Measurements from ENCODE around the gene FAM83E.
A peak's percentile ranks its signal among the peaks of the same experiment; 100 is the strongest.
"Not testable (repeated sequence)": the region's sequence is repeated elsewhere in the genome, so short reads cannot be mapped to it uniquely, and the experiment has no call there.

The FAM83E gene

DNA sequence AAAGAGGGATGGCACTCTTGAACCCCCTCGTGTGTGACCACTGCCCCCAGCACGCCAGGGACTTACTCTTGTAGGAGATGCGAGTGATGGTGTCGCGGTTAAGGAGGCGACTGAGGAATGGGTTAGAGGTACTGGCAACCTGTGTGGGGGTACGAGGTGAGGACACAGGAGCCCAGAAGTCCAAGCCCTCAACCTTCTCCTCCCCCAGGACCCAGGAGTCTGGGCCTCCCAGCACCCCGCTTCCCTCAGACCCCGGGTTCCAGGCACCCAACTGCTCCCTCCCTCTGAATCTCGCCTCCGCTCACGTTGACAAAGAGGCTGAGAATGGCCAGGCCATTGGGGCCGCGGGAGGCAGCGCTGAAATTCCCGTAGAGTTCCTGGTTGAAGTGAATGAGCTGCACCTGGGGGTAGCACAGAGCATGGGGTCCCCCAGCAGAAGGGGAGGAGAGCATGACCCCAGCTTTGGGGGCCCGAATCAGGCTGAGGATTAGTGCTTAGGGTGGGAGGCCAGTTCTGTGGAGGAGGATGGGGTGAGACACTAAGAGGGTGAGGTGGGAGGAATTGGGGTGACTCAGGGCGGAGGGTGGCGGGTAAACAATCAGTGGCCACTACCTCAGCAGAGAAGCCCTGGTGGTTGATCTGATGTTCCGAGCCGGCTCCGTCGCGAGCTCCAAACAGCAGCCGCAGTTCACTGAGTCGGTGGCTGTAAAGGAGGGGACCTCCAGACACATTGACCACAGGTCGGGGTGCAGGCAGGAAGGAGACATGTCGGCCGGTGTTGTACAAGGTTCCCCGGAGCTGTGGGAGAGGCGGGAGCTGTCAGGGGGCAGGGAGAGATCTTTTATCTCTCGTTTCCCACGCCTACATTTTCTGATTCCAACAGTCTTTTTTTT lies 24.9 kb upstream of the FAM83E start:
- peak; percentile 37 for DNase-seq

GRCh38 chr19:48638831-48639381 lies 24.0 kb upstream of the FAM83E start:
- peak; percentile 27 for DNase-seq

GRCh38 chr19:48637948-48638830 lies 23.3 kb upstream of the FAM83E start:
- DNase-seq = peak; percentile 73

DNA sequence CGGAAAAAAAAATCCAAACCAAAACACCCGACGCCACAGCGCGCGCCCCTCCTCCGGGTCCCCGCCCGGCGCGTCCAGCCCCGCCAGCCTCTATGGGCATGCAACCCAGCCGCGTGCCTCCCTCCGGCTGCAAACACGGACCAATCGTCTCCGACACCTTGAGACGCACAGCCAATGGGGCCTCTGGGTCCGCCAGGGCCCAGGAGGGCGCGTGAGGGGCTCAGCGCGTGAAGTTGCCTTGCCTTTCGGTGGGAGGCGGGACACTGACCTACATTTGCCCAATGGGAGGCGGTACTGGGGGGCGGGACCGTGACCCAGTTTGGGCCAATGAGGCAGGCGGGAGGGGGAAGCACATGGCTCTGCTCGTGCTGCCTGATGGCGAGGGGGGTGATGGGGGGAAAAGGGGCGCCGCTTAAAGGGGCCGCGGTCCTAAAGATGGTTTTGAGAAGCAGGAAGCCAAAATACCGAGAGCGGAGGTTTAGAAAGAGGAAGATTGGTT lies 22.6 kb upstream of the FAM83E start:
- peak; percentile 99 for DNase-seq

- DNase-seq = peak; percentile 52
These were observed 22.1 kb upstream of the FAM83E start, which contains the start of gene DBP for GRCh38 chr19:48636859-48637448. Gene DBP, minus strand, starts transcription at chr19:48637379. Its CDS starts 385 bp downstream, at chr19:48636994.

DNA sequence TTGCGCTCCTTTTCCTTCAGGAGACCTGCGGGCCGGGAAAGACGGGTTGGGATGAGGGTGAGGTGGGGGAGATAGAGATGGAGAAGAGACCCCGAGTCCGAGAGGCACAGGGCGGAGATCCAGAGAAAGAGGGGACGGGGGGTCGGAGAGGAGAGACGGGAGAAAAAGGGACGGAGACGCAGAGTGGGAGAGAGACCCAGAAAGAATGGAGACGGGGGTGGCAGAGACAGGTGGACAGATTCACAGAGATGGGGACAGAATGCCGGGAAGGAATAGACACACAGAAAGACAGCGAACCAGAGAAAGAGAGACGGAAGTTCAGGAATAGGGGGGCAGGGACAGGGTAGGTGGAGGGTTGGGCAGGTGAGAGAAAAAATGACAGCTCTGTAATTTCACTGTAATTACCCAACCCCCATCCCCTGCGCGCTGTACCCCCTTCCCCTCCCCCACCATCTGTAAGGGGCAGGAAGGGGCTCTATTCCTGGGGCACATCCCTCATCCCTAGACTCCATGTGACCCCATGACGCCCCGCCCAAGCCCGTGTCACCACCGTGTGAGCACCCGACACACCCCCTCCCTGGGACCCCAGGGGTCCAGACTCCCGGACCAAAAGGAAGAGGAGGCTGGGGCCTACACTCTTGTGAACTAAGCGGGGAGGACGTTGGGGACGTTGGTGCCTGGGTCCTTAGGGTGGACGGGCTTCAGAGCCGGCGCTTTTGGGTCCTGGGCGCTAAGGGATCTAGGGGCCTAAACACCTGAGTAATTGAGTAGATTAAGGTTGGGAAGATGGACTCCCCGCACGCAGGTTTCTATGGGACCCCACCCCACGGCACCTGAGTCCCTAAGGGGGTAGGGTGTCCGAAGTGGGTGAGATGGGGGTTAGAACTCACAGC lies 21.3 kb upstream of the FAM83E start:
- DNase-seq = peak; percentile 38

DNA sequence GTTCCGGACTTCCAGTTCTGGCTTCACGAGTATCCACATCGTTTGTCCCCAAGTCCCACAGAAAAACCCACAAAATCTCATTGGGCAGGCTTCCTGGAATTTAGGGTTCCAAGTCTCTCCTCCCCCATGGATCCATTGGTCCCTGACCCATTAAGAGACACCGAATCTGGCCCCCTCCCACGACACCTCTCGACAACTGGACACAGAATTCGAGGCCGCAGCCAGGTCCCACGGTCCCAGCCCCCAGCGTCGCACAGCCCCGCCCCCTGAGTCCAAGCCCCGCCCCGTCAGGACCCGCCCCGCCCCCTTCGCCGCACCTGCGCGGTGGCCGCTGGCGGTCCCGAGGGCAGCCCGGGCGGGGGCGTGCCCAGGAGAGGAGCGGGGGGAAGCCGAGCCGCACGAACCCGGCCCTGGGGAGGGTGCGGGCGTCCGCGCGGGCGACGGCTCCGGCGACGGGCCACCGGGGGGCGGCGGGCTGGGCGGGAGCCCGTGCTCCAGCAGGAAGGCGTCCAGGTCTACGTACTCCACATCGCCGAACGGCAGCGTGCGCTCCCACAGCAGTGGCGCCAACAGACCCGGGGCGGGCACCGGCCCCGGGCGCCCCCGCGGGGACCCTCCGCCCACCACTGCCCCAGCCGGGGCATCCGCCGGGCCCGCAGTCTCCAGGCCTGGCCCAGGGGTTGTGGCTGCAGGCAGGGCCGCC lies 20.5 kb upstream of the FAM83E start:
- peak; percentile 73 for DNase-seq

GRCh38 chr19:48634424-48635262 lies 19.8 kb upstream of the FAM83E start:
- peak; percentile 91 for DNase-seq

GRCh38 chr19:48634036-48634342 lies 19.1 kb upstream of the FAM83E start:
- no peak for DNase-seq

GRCh38 chr19:48633148-48634035 lies 18.5 kb upstream of the FAM83E start:
- no peak for DNase-seq

DNA sequence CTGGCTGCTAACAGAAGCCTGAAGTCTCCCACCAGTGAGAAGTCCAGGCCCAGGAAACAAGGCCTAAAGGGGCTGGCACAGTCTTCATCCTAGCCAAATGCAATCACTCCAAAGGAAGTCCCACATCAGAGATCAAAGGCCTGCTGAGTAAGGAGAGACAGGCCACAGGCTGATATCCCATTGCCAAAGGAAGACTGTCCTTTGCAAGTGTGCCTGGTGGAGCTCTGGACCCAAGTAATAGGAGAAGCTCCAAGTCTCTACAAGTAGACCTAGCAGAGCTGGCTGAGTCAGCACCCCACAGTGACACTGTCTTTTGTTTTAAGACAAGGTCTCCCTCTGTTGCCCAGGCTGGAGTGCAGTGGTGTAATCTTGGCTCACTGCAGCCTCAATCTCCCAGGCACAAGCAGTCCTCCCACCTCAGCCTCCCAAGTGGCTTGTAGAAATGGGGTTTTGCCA lies 17.8 kb upstream of the FAM83E start:
- DNase-seq = no peak

- not testable (repeated sequence) for DNase-seq
These were observed 17.4 kb upstream of the FAM83E start for GRCh38 chr19:48632286-48632685.

- DNase-seq = no peak
These were observed 16.3 kb upstream of the FAM83E start for GRCh38 chr19:48631225-48631624.

- no peak for DNase-seq
These were observed 15.6 kb upstream of the FAM83E start for GRCh38 chr19:48630296-48631063.

DNA sequence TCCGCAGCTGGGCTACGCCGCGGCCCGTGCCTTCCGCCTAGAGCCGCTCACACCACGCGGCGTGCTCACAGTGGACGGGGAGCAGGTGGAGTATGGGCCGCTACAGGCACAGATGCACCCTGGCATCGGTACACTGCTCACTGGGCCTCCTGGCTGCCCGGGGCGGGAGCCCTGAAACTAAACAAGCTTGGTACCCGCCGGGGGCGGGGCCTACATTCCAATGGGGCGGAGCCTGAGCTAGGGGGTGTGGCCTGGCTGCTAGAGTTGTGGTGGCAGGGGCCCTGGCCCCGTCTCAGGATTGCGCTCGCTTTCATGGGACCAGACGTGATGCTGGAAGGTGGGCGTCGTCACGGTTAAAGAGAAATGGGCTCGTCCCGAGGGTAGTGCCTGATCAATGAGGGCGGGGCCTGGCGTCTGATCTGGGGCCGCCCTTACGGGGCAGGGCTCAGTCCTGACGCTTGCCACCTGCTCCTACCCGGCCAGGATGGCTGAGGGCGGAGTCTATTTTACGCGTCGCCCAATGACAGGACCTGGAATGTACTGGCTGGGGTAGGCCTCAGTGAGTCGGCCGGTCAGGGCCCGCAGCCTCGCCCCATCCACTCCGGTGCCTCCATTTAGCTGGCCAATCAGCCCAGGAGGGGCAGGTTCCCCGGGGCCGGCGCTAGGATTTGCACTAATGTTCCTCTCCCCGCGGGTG lies 14.9 kb upstream of the FAM83E start:
- peak; percentile 24 for DNase-seq

DNA sequence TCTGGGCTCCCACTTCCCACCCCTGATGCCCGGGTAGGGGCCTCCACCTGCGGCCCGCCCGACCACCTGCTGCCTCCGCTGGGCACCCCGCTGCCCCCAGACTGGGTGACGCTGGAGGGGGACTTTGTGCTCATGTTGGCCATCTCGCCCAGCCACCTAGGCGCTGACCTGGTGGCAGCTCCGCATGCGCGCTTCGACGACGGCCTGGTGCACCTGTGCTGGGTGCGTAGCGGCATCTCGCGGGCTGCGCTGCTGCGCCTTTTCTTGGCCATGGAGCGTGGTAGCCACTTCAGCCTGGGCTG lies 14.4 kb upstream of the FAM83E start:
- no peak for DNase-seq

DNA sequence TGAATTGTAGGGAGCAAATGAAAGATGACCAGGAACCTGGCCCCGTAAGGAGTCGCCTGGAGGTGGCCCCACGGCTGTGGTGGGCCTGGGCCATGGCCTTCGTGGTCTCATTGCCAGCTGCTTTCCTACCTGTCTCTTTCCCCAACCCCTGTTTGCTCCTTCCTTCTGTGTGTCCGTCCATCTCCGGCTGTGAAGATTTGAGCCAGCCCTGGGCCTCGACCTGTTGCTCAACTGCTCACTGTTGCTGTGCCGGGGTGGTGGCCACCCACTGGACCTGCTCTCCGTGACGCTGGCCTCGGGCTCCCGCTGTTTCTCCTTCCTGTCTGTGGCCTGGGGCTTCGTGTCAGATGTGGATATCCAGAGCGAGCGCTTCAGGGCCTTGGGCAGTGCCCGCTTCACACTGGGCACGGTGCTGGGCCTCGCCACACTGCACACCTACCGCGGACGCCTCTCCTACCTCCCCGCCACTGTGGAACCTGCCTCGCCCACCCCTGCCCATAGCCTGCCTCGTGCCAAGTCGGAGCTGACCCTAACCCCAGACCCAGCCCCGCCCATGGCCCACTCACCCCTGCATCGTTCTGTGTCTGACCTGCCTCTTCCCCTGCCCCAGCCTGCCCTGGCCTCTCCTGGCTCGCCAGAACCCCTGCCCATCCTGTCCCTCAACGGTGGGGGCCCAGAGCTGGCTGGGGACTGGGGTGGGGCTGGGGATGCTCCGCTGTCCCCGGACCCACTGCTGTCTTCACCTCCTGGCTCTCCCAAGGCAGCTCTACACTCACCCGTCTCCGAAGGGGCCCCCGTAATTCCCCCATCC lies 13.8 kb upstream of the FAM83E start:
- DNase-seq = no peak

All from activated CD8-positive, alpha-beta memory T cell treated with anti-CD3 and anti-CD28 coated beads, Interleukin-2, amount 50 U/mL, for 4 hours (primary cell).